ENCODE results near the gene LRP1B.

The LRP1B gene

GRCh38 chr2:140918426-140918825, 1212.4 kb downstream of the LRP1B start:
- Histone ChIP-seq H3K27me3 (ENCODE audit: insufficient read depth, low read depth) (no peaks in the 10 kb centered on the region), H2AFZ (ENCODE audit: low read depth) (no peak overlapping the region), H4K20me1 (ENCODE audit: insufficient read depth) (no peaks in the 10 kb centered on the region), H3K79me2 (ENCODE audit: insufficient read depth, low read depth) (no peaks in the 10 kb centered on the region), H3K9ac (no peak overlapping the region), H3K4me1 (ENCODE audit: low read depth, poor library complexity, severe bottlenecking) (no peaks in the 10 kb centered on the region), H3K36me3 (ENCODE audit: insufficient read depth) (no peaks in the 10 kb centered on the region), H3K4me3 (IDR thresholded peaks at IDR 0.05; ENCODE audit: insufficient read depth, low read depth, low read length) (no peak overlapping the region), H3K4me2 (no peak overlapping the region), H3K27ac (no peak overlapping the region)
- no peak for TF ChIP-seq CTCF (conservative IDR thresholded peaks at IDR 0.05; ENCODE audit: low read depth, low read length)

- H3K4me3 ChIP-seq (IDR thresholded peaks at IDR 0.05; ENCODE audit: insufficient read depth, low read depth, low read length): no peak overlapping the region
- H3K4me1 ChIP-seq (ENCODE audit: low read depth, poor library complexity, severe bottlenecking): no peaks in the 10 kb centered on the region
- H2AFZ ChIP-seq (ENCODE audit: low read depth): no peak overlapping the region
- no peaks in the 10 kb centered on the region for H3K36me3 ChIP-seq (ENCODE audit: insufficient read depth)
- TF ChIP-seq CTCF (conservative IDR thresholded peaks at IDR 0.05; ENCODE audit: low read depth, low read length): no peak
- no peak overlapping the region for H3K27ac ChIP-seq
- H4K20me1 ChIP-seq (ENCODE audit: insufficient read depth): no peaks in the 10 kb centered on the region
- no peak overlapping the region for H3K9ac ChIP-seq
- no peaks in the 10 kb centered on the region for H3K27me3 ChIP-seq (ENCODE audit: insufficient read depth, low read depth)
- no peak overlapping the region for H3K4me2 ChIP-seq
- H3K79me2 ChIP-seq (ENCODE audit: insufficient read depth, low read depth): no peaks in the 10 kb centered on the region
These were observed 1214.4 kb downstream of the LRP1B start for GRCh38 chr2:140916410-140916809.

GRCh38 chr2:140910683-140911082, 1220.1 kb downstream of the LRP1B start:
- no peak overlapping the region for H3K27ac ChIP-seq
- no peaks in the 10 kb centered on the region for H3K79me2 ChIP-seq (ENCODE audit: insufficient read depth, low read depth)
- no peaks in the 10 kb centered on the region for H3K36me3 ChIP-seq (ENCODE audit: insufficient read depth)
- H3K9ac ChIP-seq: no peak overlapping the region
- no peak overlapping the region for H2AFZ ChIP-seq (ENCODE audit: low read depth)
- H3K4me3 ChIP-seq (IDR thresholded peaks at IDR 0.05; ENCODE audit: insufficient read depth, low read depth, low read length): no peak overlapping the region
- no peak for TF ChIP-seq CTCF (conservative IDR thresholded peaks at IDR 0.05; ENCODE audit: low read depth, low read length)
- no peaks in the 10 kb centered on the region for H3K27me3 ChIP-seq (ENCODE audit: insufficient read depth, low read depth)
- H4K20me1 ChIP-seq (ENCODE audit: insufficient read depth): no peaks in the 10 kb centered on the region
- H3K4me2 ChIP-seq: no peak overlapping the region
- H3K4me1 ChIP-seq (ENCODE audit: low read depth, poor library complexity, severe bottlenecking): no peaks in the 10 kb centered on the region

GRCh38 chr2:140905083-140905781, 1225.6 kb downstream of the LRP1B start:
- H3K79me2 ChIP-seq (ENCODE audit: insufficient read depth, low read depth): no peaks in the 10 kb centered on the region
- H3K4me1 ChIP-seq (ENCODE audit: low read depth, poor library complexity, severe bottlenecking): no peaks in the 10 kb centered on the region
- H3K27ac ChIP-seq: no peak overlapping the region
- no peak for TF ChIP-seq CTCF (conservative IDR thresholded peaks at IDR 0.05; ENCODE audit: low read depth, low read length)
- H3K4me2 ChIP-seq: no peak overlapping the region
- no peak overlapping the region for H3K9ac ChIP-seq
- H3K4me3 ChIP-seq (IDR thresholded peaks at IDR 0.05; ENCODE audit: insufficient read depth, low read depth, low read length): no peak overlapping the region
- no peak overlapping the region for H2AFZ ChIP-seq (ENCODE audit: low read depth)
- H4K20me1 ChIP-seq (ENCODE audit: insufficient read depth): no peaks in the 10 kb centered on the region
- no peaks in the 10 kb centered on the region for H3K36me3 ChIP-seq (ENCODE audit: insufficient read depth)
- no peaks in the 10 kb centered on the region for H3K27me3 ChIP-seq (ENCODE audit: insufficient read depth, low read depth)

Data from KMS-11 (cell line).